Measurements from ENCODE around the gene ACAP3. TPM values are rescaled to one million over a fixed set of nuclear protein-coding genes. Genes with fewer than 3 reads are reported as not detected.

Gene ACAP3
- total and polyA plus RNA-seq, 7 donors = 7.2 to 57.1 (median 23.5) TPM

GRCh38 chr1:1295154-1295923, 12.4 kb downstream of the ACAP3 start:
- peaks cover 0 to 44% (median 13%) of the 10 kb centered on the region in 4 donors for H3K36me3 ChIP-seq
- no peak for DNase-seq
- no peak overlapping the region for H3K4me3 ChIP-seq
- intact Hi-C loops (cut with DNase I) = no loop called here
- H3K4me1 ChIP-seq = peaks cover 0 to 9% (median 4%) of the 10 kb centered on the region in 4 donors
- H3K9me3 ChIP-seq = no peaks in the 10 kb centered on the region
- WGBS, 2 donors = 95% methylated on average over 35 of the region's 35 CpGs
- H3K27me3 ChIP-seq = no peaks in the 10 kb centered on the region
- TF ChIP-seq EP300 (IDR thresholded peaks at IDR 0.05) (no peak), CTCF (IDR thresholded peaks at IDR 0.05) (no peak), POLR2A (IDR thresholded peaks at IDR 0.05) (no peak), POLR2AphosphoS5 (IDR thresholded peaks at IDR 0.05) (no peak)
- no peak overlapping the region for H3K27ac ChIP-seq

- Histone ChIP-seq H3K27ac (no peak overlapping the region), H3K4me3 (no peak overlapping the region), H3K4me1 (peaks cover 0 to 9% (median 4%) of the 10 kb centered on the region in 4 donors), H3K27me3 (no peaks in the 10 kb centered on the region), H3K9me3 (no peaks in the 10 kb centered on the region), H3K36me3 (peaks cover 0 to 44% (median 13%) of the 10 kb centered on the region in 4 donors)
- intact Hi-C loops (cut with DNase I) = no loop called here
- TF ChIP-seq EP300 (IDR thresholded peaks at IDR 0.05) (no peak), CTCF (IDR thresholded peaks at IDR 0.05) (no peak), POLR2AphosphoS5 (IDR thresholded peaks at IDR 0.05) (no peak), POLR2A (IDR thresholded peaks at IDR 0.05) (no peak)
- DNase-seq = no peak
- 93 to 95% methylated on average over 58 of the region's 58 CpGs for WGBS, 2 donors
These were observed 13.4 kb downstream of the ACAP3 start for GRCh38 chr1:1294250-1294890.

GRCh38 chr1:1293263-1294249, 14.2 kb downstream of the ACAP3 start:
- intact Hi-C loops (cut with DNase I) = no loop called here
- no peak for TF ChIP-seq CTCF (IDR thresholded peaks at IDR 0.05)
- TF ChIP-seq EP300 (IDR thresholded peaks at IDR 0.05) = no peak
- no peak for TF ChIP-seq POLR2A (IDR thresholded peaks at IDR 0.05)
- TF ChIP-seq POLR2AphosphoS5 (IDR thresholded peaks at IDR 0.05) = no peak
- H3K27me3 ChIP-seq = no peaks in the 10 kb centered on the region
- no peaks in the 10 kb centered on the region for H3K9me3 ChIP-seq
- H3K4me1 ChIP-seq = peaks cover 0 to 9% (median 4%) of the 10 kb centered on the region in 4 donors
- WGBS, 2 donors = 82 to 89% methylated on average over 94 of the region's 94 CpGs
- H3K36me3 ChIP-seq = peaks cover 0 to 44% (median 13%) of the 10 kb centered on the region in 4 donors
- no peak overlapping the region for H3K27ac ChIP-seq
- H3K4me3 ChIP-seq = no peak overlapping the region
- DNase-seq = no peak

- Histone ChIP-seq H3K36me3 (peaks cover 0 to 40% (median 11%) of the 10 kb centered on the region in 4 donors), H3K9me3 (no peaks in the 10 kb centered on the region), H3K27ac (no peak overlapping the region), H3K4me3 (no peak overlapping the region), H3K27me3 (peaks cover 0 to 2% (median 0%) of the 10 kb centered on the region in 3 donors), H3K4me1 (peaks cover 0 to 9% (median 4%) of the 10 kb centered on the region in 4 donors)
- DNase-seq = no peak
- intact Hi-C loops (cut with DNase I) = no loop called here
- WGBS, 2 donors = 94 to 96% methylated on average over 18 of the region's 18 CpGs
- no peak for TF ChIP-seq CTCF (IDR thresholded peaks at IDR 0.05)
- no peak for TF ChIP-seq POLR2A (IDR thresholded peaks at IDR 0.05)
- no peak for TF ChIP-seq EP300 (IDR thresholded peaks at IDR 0.05)
- no peak for TF ChIP-seq POLR2AphosphoS5 (IDR thresholded peaks at IDR 0.05)
These were observed 14.9 kb downstream of the ACAP3 start for GRCh38 chr1:1292851-1293250.

Measured in sigmoid colon (tissue), 7 donors.